GM12875 (cell line): ENCODE measurements around the gene CMTM6.
"Not testable (repeated sequence)": the region's sequence is repeated elsewhere in the genome, so short reads cannot be mapped to it uniquely, and the experiment has no call there.

Source experiments
- H3K4me3 ChIP-seq: one replicate; pipeline ENCODE4 v1.5.1; 2011; ENCODE audit warnings: low read depth, low read length, control low read depth
- CTCF ChIP-seq: IDR thresholded peaks from 2 replicates; pipeline ENCODE4 v1.5.1; 2011; ENCODE audit warnings: low read depth, mild to moderate bottlenecking, control low read depth, inconsistent platforms, low read length, moderate library complexity, borderline replicate concordance; ENCODE audit not compliant: insufficient read depth

Gene CMTM6

GRCh38 chr3:32540899-32541298 lies 38.2 kb upstream of the CMTM6 start:
- no peak overlapping the region for H3K4me3 ChIP-seq
- no peak for TF ChIP-seq CTCF

- no peak overlapping the region for H3K4me3 ChIP-seq
These were observed 29.8 kb upstream of the CMTM6 start for GRCh38 chr3:32532434-32532833.

GRCh38 chr3:32531010-32531647 lies 28.5 kb upstream of the CMTM6 start:
- TF ChIP-seq CTCF, result no peak
- H3K4me3 ChIP-seq, result no peak overlapping the region

More at GRCh38 chr3:32532434-32532833, 29.8 kb upstream of the CMTM6 start:
- TF ChIP-seq CTCF, result no peak

- TF ChIP-seq CTCF, result no peak
- H3K4me3 ChIP-seq, result no peak overlapping the region
These were observed 23.1 kb upstream of the CMTM6 start for GRCh38 chr3:32525720-32526119.

GRCh38 chr3:32522682-32523081 lies 20.0 kb upstream of the CMTM6 start:
- no peak for TF ChIP-seq CTCF

GRCh38 chr3:32518921-32519320 lies 16.3 kb upstream of the CMTM6 start:
- H3K4me3 ChIP-seq, result not testable (repeated sequence)

More at GRCh38 chr3:32522682-32523081, 20.0 kb upstream of the CMTM6 start:
- H3K4me3 ChIP-seq, result no peak overlapping the region

- not testable (repeated sequence) for H3K4me3 ChIP-seq
These were observed 14.1 kb upstream of the CMTM6 start for GRCh38 chr3:32516751-32517150.

GRCh38 chr3:32511005-32511404 lies 8.4 kb upstream of the CMTM6 start:
- no peak overlapping the region for H3K4me3 ChIP-seq
- no peak for TF ChIP-seq CTCF
